SK-N-SH (cell line): ENCODE results near the gene HPCA. TPM values are rescaled to one million over a fixed set of nuclear protein-coding genes. Genes with fewer than 3 reads are reported as not detected.

Experiments
- CTCF ChIA-PET: fragments of 300-600, 350-600 bp; formaldehyde crosslinking; extraction: SDS; loops from one replicate; lab custom pipeline; 2021; lab: Yijun Ruan, JAX
- POLR2A ChIA-PET: fragments of 350-600 bp; sonication (Branson Sonifier 250); formaldehyde crosslinking; extraction: SDS; loops from one replicate; lab custom pipeline; 2020; ENCODE audit warnings: antibody characterized with exemption, inconsistent platforms; lab: Yijun Ruan, JAX
- DNase-seq: peaks from one replicate; pipeline ENCODE4 v3.0.0; 2012
- H2AFZ ChIP-seq: fragments of 200-600 bp; sonication (generic); 2 replicates; pipeline ENCODE4 v1.8.1; 2016; ENCODE audit warnings: antibody characterized with exemption, mild to moderate bottlenecking, low read depth
- H3F3A ChIP-seq: fragments of 200-600 bp; sonication (generic); replicated peaks from 2 replicates; pipeline ENCODE3; 2016; ENCODE audit warnings: antibody characterized with exemption, mild to moderate bottlenecking; ENCODE audit not compliant: insufficient read depth
- H3K27ac ChIP-seq, 2 experiments: fragments of 200-500 bp in 1 of 2; fragments of 200-600 bp in 1 of 2; sonication (Bioruptor generic) in 1 of 2; sonication (generic), shearing (Covaris generic) in 1 of 2; 2 replicates each; pipeline versions ENCODE4 v1.5.1 to v1.6.1; 2014 to 2016; ENCODE audit warnings: low read depth in 2 of 2, inconsistent platforms in 1 of 2, low read length in 1 of 2, mild to moderate bottlenecking in 1 of 2, mixed read lengths in 1 of 2
- H3K27me3 ChIP-seq: fragments of 200-600 bp; sonication (generic), shearing (Covaris generic); 2 replicates; pipeline ENCODE4 v1.6.1; 2016; ENCODE audit warnings: mixed run types; ENCODE audit not compliant: insufficient read depth
- H3K36me3 ChIP-seq, 2 experiments: fragments of 200-500 bp in 1 of 2; fragments of 200-600 bp in 1 of 2; sonication (Bioruptor generic) in 1 of 2; sonication (generic) in 1 of 2; replicated peaks in 1 of 2; 2 replicates each; pipeline versions ENCODE3 to v1.5.1; 2014 to 2016; ENCODE audit warnings: low read length in 1 of 2, mild to moderate bottlenecking in 1 of 2; ENCODE audit not compliant: insufficient read depth in 2 of 2, control insufficient read depth in 1 of 2
- H3K4me1 ChIP-seq, 2 experiments: fragments of 200-500 bp in 1 of 2; fragments of 200-600 bp in 1 of 2; sonication (Bioruptor generic) in 1 of 2; sonication (generic), shearing (Covaris generic) in 1 of 2; 2 replicates each; pipeline versions ENCODE4 v1.5.1 to v1.6.1; 2014 to 2016; ENCODE audit warnings: low read depth in 1 of 2, low read length in 1 of 2, mixed run types in 1 of 2; ENCODE audit not compliant: insufficient read depth in 2 of 2, control insufficient read depth in 1 of 2
- H3K4me2 ChIP-seq: fragments of 200-600 bp; sonication (generic), shearing (Covaris generic); 2 replicates; pipeline ENCODE4 v1.6.1; 2017; ENCODE audit warnings: mixed run types
- H3K4me3 ChIP-seq, 2 experiments: fragments of 200-500 bp in 1 of 2; fragments of 200-600 bp in 1 of 2; sonication (Bioruptor generic) in 1 of 2; sonication (generic), shearing (Covaris generic) in 1 of 2; 2 replicates each; pipeline versions ENCODE4 v1.5.1 to v1.8.1; 2014 to 2016; ENCODE audit warnings: low read depth in 2 of 2, inconsistent platforms in 1 of 2, low read length in 1 of 2, mild to moderate bottlenecking in 1 of 2, mixed read lengths in 1 of 2, moderate library complexity in 1 of 2
- H3K79me2 ChIP-seq: fragments of 200-600 bp; sonication (generic); 2 replicates; pipeline ENCODE4 v1.8.1; 2017; ENCODE audit warnings: mild to moderate bottlenecking; ENCODE audit not compliant: insufficient read depth
- H3K9ac ChIP-seq: fragments of 200-600 bp; sonication (generic); 2 replicates; pipeline ENCODE4 v1.6.1; 2017; ENCODE audit warnings: mixed run types
- H3K9me2 ChIP-seq: fragments of 200-600 bp; sonication (generic); 2 replicates; pipeline ENCODE4 v1.6.1; 2017; ENCODE audit warnings: mixed run types
- H3K9me3 ChIP-seq: fragments of 200-600 bp; sonication (generic); 2 replicates; pipeline ENCODE4 v1.6.1; 2017; ENCODE audit warnings: mixed run types, mild to moderate bottlenecking, moderate library complexity
- H4K20me1 ChIP-seq: fragments of 200-600 bp; sonication (generic); 2 replicates; pipeline ENCODE4 v1.6.1; 2017; ENCODE audit warnings: mild to moderate bottlenecking, mixed run types; ENCODE audit not compliant: insufficient read depth
- ELF1 ChIP-seq: IDR thresholded peaks from 2 replicates; pipeline ENCODE4 v1.4.0; 2012
- FOSL2 ChIP-seq: IDR thresholded peaks from 2 replicates; pipeline ENCODE4 v1.4.0; 2012; ENCODE audit warnings: low read depth, mild to moderate bottlenecking, moderate library complexity, borderline replicate concordance
- MEF2A ChIP-seq: IDR thresholded peaks from 2 replicates; pipeline ENCODE4 v1.4.0; 2012; ENCODE audit warnings: low read depth, borderline replicate concordance
- RAD21 ChIP-seq: IDR thresholded peaks from 2 replicates; pipeline ENCODE4 v1.6.1; 2012; ENCODE audit warnings: mild to moderate bottlenecking, low read length
- RCOR1 ChIP-seq: fragments of 150-350 bp; IDR thresholded peaks from 2 replicates; pipeline ENCODE4 v1.6.1; 2017; ENCODE audit warnings: antibody characterized with exemption, low read length
- RFX5 ChIP-seq: IDR thresholded peaks from 2 replicates; pipeline ENCODE4 v1.6.1; 2012; ENCODE audit warnings: mild to moderate bottlenecking, improper control_type of control experiment, low read length
- RXRA ChIP-seq: IDR thresholded peaks from 2 replicates; pipeline ENCODE4 v1.4.0; 2012; ENCODE audit warnings: low read depth, mild to moderate bottlenecking, borderline replicate concordance
- SMC3 ChIP-seq: IDR thresholded peaks from 2 replicates; pipeline ENCODE4 v1.6.1; 2012; ENCODE audit warnings: low read depth, low read length, improper control_type of control experiment
- TCF12 ChIP-seq: IDR thresholded peaks from 2 replicates; pipeline ENCODE4 v1.4.0; 2012
- WGBS: methylation state at CpG from one replicate; pipeline ENCODE4 v1.1.6; 2017; ENCODE audit warnings: low lambda C conversion rate; 5-methylcytosine and 5-hydroxymethylcytosine counted together
- polyA plus RNA-seq, 3 experiments: library from polyadenylated mRNA; depleted of rRNA; stranded (reverse); fragments of >200 nt; gene quantifications; 2 replicates each; pipeline ENCODE4 v1.2.3, GENCODE V29; 2012
- TF ChIP-seq, protein P1 (sequence below): IDR thresholded peaks from 2 replicates; pipeline ENCODE4; 2012
- TF ChIP-seq, protein P2 (sequence below): fragments of 200-600 bp; sonication (generic); IDR thresholded peaks from 2 replicates; pipeline ENCODE4 v1.6.1; 2017; ENCODE audit warnings: antibody characterized with exemption, mild to moderate bottlenecking, moderate library complexity

HPCA gene
- polyA plus RNA-seq, 1 of the 3 experiments (the other 2 are of a cell fraction) = not detected

DNA sequence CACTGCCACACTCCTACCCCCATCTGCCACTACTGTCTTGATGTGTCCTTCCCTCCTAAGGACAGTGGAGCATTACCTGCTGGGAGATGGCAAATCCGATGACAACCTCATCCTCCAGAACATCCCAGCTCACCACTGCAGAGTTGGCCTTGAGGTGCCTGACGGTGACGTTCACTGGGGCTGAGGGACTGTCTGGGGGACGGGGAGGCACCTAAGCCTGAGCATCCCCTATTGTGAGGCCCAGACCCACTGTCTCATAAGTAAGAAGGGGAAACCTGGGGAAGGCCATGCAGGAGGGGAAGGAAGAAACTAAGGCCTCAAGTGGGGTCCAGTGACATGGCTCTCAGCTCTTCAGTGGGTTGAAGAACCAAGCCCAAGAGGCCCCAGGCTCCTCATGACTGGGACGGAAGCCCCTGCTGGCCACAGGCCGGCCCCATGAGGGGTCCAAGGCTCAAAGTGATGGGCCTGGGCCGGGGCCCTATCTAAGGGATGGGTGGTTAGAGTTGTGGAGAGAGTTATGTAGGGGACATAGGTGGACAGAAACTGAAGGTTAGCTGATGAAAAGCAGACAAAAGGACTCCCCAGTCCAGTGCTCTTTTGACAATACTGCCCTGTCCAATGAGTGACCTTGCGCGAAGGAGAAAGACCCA is 17.4 kb upstream of the HPCA start:
- CTCF ChIA-PET = no interaction called here

DNA sequence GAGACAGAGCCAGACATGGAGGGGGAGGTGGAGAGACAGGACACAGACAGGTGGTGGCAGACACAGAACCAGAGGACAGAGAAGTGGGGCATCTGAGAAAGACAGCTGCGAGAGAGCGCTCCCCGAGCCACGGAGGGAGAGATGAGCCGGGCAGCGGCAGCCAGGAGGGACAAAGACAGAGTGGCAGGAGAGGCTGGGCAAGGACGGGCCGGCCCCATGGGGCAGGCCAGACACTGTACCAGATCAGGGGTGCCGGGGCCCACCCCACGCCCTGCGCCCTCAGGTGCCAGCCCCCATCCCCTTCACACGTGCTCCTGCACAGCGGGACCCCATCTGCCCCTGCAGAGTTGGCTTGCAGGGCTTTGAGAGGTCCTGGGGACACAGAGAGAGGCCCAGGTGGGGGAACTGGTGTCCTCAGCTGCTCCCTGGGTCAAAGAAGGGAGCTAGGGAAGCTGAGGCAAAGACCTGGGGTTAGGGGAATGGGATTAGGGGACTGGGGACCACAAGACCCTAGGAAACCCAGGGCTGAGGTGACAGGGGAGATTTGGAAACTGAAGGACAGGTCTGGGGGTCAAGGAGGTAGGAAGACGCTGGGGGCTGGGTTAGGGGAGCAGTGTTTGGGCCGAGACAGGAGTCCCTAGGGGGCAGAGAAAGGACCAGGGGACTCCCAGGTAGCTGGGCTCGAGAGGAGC is 16.2 kb upstream of the HPCA start:
- H3K4me2 ChIP-seq = 0 out of 2 replicates have a peak overlapping the region, but pooled peaks have one; percentile 33
- H2AFZ ChIP-seq = no peak overlapping the region
- H3K36me3 ChIP-seq = no peaks in the 10 kb centered on the region
- no peaks in the 10 kb centered on the region for H4K20me1 ChIP-seq
- no peak for DNase-seq
- no peaks in the 10 kb centered on the region for H3K9me2 ChIP-seq
- POLR2A ChIA-PET = no interaction called here
- no peaks in the 10 kb centered on the region for H3K9me3 ChIP-seq
- peaks cover 0 to 13% of the 10 kb centered on the region in 2 experiments; a peak in 1 of 4 replicates for H3K4me1 ChIP-seq
- TF ChIP-seq ELF1 = no peak
- TF ChIP-seq RAD21 = no peak
- no peak for TF ChIP-seq MEF2A
- TF ChIP-seq, protein P1, sequence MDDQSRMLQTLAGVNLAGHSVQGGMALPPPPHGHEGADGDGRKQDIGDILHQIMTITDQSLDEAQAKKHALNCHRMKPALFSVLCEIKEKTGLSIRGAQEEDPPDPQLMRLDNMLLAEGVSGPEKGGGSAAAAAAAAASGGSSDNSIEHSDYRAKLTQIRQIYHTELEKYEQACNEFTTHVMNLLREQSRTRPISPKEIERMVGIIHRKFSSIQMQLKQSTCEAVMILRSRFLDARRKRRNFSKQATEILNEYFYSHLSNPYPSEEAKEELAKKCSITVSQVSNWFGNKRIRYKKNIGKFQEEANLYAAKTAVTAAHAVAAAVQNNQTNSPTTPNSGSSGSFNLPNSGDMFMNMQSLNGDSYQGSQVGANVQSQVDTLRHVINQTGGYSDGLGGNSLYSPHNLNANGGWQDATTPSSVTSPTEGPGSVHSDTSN = no peak
- no peak for TF ChIP-seq RCOR1
- TF ChIP-seq TCF12 = no peak
- no peak for TF ChIP-seq FOSL2
- TF ChIP-seq, protein P2, sequence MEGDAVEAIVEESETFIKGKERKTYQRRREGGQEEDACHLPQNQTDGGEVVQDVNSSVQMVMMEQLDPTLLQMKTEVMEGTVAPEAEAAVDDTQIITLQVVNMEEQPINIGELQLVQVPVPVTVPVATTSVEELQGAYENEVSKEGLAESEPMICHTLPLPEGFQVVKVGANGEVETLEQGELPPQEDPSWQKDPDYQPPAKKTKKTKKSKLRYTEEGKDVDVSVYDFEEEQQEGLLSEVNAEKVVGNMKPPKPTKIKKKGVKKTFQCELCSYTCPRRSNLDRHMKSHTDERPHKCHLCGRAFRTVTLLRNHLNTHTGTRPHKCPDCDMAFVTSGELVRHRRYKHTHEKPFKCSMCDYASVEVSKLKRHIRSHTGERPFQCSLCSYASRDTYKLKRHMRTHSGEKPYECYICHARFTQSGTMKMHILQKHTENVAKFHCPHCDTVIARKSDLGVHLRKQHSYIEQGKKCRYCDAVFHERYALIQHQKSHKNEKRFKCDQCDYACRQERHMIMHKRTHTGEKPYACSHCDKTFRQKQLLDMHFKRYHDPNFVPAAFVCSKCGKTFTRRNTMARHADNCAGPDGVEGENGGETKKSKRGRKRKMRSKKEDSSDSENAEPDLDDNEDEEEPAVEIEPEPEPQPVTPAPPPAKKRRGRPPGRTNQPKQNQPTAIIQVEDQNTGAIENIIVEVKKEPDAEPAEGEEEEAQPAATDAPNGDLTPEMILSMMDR = no peak
- TF ChIP-seq SMC3 = no peak
- TF ChIP-seq RXRA = no peak
- TF ChIP-seq, all 33 proteins: peak for 0
- H3K27ac ChIP-seq = no peak overlapping the region
- H3K9ac ChIP-seq = no peak overlapping the region
- no peaks in the 10 kb centered on the region for H3K27me3 ChIP-seq
- H3F3A ChIP-seq = peaks cover 4% of the 10 kb centered on the region
- CTCF ChIA-PET = interaction anchor here (0.8 to 4.3 kb wide), 3 partner anchors 18 to 216 kb away, joined by 3 to 46 read pairs (median 35); partner anchors contain the start of gene HPCA
- H3K79me2 ChIP-seq = no peaks in the 10 kb centered on the region
- 88% methylated on average over 11 of the region's 16 CpGs for WGBS
- peak overlapping the region in 1 of 2 experiments; percentile 46; a peak in 2 of 4 replicates for H3K4me3 ChIP-seq

More for the DNA sequence above, 17.4 kb upstream of the HPCA start:
- WGBS = 96% methylated on average over 8 of the region's 9 CpGs
- H3K36me3 ChIP-seq = no peaks in the 10 kb centered on the region
- H3K4me1 ChIP-seq = peaks cover 0 to 13% of the 10 kb centered on the region in 2 experiments; a peak in 1 of 4 replicates
- no peak for TF ChIP-seq RFX5
- POLR2A ChIA-PET = no interaction called here
- H3K4me2 ChIP-seq = no peak overlapping the region
- H3K27me3 ChIP-seq = no peaks in the 10 kb centered on the region
- H3F3A ChIP-seq = peaks cover 3% of the 10 kb centered on the region
- H2AFZ ChIP-seq = no peak overlapping the region
- H3K4me3 ChIP-seq = no peak overlapping the region
- H3K79me2 ChIP-seq = no peaks in the 10 kb centered on the region
- no peak overlapping the region for H3K9ac ChIP-seq
- no peak overlapping the region for H3K27ac ChIP-seq
- H4K20me1 ChIP-seq = no peaks in the 10 kb centered on the region
- DNase-seq = no peak
- no peaks in the 10 kb centered on the region for H3K9me3 ChIP-seq
- no peaks in the 10 kb centered on the region for H3K9me2 ChIP-seq
